Activated CD4-positive, alpha-beta T cell treated with anti-CD3 and anti-CD28 coated beads, Interleukin-2, amount 50 U/mL, for 24 hours (primary cell): ENCODE results near the gene SHMT2.

Source experiments
- DNase-seq, 2 donors: peaks; one replicate each; pipeline ENCODE4 v3.0.0-alpha.2; 2020; ENCODE audit warnings: low read depth in 1 of 2, low spot score in 1 of 2

The SHMT2 gene

DNA sequence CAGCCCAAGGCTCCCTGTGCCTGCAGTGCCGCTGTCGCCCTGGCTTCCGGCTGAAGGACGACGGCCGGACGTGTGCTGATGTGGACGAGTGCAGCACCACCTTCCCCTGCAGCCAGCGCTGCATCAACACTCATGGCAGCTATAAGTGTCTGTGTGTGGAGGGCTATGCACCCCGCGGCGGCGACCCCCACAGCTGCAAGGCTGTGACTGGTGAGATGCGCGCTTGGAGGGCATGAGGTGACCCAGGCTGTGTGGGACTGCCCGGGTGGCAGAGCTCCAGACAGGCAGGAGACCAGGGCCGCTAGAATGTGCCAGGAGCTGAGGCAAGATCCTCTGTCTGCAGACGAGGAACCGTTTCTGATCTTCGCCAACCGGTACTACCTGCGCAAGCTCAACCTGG, 32.6 kb upstream of the SHMT2 start:
- DNase-seq: no peak

DNA sequence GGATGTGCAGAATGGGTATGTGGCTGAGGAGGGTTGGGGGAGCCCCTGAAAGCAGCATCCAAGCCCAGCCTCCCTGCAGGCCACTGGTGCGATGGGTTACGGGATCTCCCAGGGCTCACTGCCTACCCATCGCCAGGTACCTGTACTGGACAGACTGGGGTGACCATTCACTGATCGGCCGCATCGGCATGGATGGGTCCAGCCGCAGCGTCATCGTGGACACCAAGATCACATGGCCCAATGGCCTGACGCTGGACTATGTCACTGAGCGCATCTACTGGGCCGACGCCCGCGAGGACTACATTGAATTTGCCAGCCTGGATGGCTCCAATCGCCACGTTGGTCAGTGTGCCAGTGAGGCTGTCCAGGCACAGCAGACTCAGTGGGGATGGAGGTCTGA, 31.2 kb upstream of the SHMT2 start:
- no peak for DNase-seq

DNA sequence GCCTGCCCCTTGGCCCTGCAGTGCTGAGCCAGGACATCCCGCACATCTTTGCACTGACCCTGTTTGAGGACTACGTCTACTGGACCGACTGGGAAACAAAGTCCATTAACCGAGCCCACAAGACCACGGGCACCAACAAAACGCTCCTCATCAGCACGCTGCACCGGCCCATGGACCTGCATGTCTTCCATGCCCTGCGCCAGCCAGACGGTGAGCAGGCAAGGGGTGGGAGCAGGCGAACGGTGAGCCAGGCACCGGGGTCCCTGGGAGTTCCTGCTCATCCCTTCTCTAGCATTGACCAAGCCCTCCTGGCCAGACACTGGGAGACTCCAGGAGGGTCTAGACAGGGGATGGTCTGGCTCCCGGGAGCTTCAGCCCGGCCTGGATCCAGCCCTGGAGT, 30.3 kb upstream of the SHMT2 start:
- no peak for DNase-seq

DNA sequence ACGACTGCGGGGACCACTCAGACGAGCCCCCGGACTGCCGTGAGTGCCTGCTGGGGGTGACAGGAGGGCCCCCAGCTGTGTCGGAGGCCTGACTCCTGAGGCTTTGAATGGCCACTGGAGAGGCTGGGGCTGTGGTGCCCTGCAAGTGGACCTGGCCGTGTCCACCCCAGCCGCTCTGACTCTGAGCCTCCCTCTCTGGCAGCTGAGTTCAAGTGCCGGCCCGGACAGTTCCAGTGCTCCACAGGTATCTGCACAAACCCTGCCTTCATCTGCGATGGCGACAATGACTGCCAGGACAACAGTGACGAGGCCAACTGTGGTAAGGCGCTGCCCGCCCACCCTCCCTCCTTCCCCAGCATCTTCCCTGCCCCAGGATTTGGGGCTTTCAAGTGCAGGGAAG, 29.0 kb upstream of the SHMT2 start:
- no peak for DNase-seq

DNA sequence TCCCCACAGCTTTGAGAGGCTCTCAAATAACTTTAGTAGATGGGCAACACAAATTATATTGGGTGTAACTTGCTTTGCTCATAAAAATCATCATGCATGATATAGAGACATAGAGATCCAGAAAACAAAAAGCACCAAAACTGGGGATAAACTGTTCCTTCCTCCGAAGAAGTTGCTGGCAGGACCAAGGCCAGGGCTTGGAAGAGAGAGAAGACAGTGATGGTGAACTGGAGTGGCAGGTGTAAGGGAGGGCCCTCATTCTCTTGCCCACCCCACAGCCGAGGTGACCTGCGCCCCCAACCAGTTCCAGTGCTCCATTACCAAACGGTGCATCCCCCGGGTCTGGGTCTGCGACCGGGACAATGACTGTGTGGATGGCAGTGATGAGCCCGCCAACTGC, 28.3 kb upstream of the SHMT2 start:
- DNase-seq: no peak

DNA sequence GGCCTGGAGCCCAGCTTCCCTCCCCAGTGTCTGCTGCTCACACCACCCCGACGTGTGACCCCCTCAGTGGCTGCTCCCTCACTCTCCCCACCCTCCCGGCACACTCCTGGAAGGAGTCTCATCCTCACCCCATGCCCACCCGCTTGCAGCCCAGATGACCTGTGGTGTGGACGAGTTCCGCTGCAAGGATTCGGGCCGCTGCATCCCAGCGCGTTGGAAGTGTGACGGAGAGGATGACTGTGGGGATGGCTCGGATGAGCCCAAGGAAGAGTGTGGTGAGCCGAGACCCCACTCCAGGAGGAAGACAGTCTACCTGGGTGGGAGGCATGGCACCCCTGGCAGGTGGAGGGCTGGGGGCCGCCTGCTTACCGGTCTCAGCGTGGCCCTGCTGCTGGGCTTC, 27.9 kb upstream of the SHMT2 start:
- DNase-seq: no peak

DNA sequence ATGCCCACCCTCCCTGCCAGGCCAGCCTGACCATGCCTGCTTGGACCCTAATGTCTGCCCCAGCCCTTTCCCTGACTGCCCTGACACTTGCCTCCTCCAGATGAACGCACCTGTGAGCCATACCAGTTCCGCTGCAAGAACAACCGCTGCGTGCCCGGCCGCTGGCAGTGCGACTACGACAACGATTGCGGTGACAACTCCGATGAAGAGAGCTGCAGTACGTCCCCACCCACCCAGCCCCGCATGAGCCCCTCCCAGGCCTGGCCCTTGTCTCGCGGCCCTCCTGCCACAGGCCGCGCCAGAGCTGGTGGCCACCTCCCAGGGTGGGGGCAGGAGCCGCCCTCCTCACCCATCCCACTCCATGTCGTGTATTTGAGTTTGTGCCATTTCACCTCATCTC, 27.2 kb upstream of the SHMT2 start:
- DNase-seq: no peak

DNA sequence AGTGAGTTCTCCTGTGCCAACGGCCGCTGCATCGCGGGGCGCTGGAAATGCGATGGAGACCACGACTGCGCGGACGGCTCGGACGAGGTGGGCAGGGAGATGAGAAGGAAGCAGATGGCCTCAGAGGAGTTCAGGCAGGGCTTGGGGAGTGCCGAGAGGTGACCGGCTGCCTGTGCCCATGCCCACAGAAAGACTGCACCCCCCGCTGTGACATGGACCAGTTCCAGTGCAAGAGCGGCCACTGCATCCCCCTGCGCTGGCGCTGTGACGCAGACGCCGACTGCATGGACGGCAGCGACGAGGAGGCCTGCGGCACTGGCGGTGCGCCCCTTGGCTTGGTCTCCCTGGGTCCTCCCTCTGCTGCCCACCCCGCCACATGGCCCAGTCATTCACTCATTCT, 26.3 kb upstream of the SHMT2 start:
- DNase-seq: no peak

DNA sequence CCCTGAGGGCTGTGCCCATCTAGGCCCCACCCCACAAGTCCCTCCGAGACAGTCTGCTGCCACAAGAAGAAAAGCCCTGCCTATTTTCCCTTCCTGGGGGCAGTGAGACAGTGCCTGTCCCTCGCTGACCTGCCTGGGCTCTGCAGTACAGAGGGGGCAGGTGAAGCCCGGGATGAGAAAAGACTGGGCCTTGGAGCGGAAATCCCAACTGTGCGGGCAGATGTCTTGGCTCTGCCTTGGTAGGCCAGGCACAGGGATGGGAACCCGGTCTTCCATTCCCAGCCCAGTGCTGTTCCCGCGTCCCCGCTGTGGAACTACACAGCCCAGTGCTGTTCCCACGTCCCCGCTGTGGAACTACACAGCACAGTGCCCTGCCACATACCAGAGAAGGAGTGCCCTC, 25.7 kb upstream of the SHMT2 start:
- no peak for DNase-seq

DNA sequence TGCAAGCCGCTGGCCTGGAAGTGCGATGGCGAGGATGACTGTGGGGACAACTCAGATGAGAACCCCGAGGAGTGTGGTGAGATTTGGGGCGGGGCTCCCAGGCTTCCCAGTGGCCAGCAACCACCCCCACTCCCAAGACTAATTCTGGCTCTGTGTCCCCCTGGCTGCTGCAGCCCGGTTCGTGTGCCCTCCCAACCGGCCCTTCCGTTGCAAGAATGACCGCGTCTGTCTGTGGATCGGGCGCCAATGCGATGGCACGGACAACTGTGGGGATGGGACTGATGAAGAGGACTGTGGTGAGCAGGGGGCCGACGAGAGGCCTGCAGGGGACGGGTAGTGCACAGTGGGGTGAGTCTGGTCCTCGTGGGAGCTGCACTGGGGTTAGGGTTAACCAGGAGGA, 25.1 kb upstream of the SHMT2 start:
- DNase-seq: no peak

DNA sequence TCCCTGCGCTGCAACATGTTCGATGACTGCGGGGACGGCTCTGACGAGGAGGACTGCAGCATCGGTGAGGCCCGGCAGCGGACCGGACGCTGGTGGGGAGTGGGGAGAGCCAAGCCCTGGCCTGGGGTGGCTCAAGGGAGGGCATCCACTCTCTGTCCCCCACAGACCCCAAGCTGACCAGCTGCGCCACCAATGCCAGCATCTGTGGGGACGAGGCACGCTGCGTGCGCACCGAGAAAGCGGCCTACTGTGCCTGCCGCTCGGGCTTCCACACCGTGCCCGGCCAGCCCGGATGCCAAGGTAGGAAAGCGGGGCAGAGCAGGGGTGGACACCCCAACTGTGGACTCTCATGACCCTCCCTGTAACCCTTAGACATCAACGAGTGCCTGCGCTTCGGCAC, 24.3 kb upstream of the SHMT2 start:
- DNase-seq: no peak

DNA sequence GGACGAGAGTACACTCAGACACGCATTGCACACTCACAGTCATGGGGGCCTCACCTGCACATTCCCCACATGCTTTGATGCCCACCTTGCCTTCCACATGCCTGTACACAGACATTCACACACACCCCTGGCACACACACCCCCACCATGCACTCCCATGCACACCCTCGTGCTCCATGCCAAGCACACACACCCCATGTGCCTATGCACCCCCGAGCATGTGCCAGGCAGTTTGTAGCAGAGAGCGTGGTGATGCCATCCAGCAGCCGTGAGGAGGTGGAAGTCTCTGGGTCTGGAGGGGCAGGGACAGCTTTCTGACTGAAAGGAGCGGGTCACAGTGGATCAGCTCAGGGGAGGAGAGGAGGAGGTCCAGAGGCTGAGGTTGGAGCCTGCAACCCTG, 23.6 kb upstream of the SHMT2 start:
- no peak for DNase-seq

DNA sequence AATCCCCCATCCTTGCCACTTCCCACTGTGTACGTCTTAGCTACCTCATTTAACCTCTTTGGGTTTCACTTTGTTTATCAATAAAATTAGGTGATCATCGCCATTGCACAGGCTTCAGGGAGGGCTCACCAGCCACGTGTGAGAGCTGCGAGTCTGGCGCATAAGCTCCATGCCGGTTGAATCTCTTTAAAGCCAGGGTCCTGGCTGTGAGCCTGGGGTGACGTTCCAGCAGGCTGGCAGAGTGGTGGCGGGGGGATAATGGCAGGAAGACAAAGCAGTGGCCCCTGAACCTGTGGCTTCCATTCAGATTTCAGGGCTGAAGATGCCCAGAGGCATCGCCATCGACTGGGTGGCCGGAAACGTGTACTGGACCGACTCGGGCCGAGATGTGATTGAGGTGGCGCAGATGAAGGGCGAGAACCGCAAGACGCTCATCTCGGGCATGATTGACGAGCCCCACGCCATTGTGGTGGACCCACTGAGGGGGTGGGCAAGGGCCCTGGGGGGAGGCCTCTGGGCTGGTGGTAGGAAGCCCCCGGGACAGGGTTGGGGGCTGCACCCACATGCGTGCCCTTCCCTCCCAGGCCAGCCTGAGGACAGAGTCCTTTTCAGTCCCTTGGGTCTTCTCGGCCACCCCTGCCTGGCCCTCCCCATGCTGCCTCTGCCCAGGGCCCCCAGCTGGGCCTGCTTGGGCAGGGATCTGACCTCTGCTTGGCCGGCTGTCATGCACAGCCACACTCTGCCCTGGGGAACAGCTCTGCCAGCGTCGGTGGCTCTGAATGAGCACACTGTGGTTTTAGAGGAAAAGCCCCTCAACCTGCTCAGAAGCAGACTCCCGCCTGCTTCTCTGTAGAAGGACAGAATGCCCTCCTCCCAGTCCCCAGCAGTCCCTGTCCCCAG, 21.5 kb upstream of the SHMT2 start:
- DNase-seq: no peak

DNA sequence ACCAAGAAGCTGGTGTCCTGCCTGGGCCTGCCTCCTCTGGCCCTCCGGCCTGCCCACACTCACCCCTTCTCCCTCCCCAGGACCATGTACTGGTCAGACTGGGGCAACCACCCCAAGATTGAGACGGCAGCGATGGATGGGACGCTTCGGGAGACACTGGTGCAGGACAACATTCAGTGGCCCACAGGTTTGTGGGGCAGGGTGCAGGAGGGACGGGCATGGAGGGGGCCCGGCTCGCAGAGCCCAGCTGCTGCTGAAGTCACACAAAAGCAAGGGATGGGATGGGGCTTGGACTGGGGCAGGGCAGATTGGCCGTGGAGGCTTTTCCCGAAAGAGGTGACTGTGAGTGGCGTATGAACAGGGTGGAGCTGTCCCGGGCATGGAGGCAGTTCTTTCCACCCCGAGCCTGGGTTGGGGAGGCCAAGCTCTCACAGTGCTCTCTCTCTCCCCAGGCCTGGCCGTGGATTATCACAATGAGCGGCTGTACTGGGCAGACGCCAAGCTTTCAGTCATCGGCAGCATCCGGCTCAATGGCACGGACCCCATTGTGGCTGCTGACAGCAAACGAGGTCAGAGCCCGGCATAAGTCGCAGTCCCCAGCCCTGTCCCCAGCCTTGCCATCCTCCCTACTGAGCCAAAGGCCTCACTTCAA, 20.8 kb upstream of the SHMT2 start:
- no peak for DNase-seq

DNA sequence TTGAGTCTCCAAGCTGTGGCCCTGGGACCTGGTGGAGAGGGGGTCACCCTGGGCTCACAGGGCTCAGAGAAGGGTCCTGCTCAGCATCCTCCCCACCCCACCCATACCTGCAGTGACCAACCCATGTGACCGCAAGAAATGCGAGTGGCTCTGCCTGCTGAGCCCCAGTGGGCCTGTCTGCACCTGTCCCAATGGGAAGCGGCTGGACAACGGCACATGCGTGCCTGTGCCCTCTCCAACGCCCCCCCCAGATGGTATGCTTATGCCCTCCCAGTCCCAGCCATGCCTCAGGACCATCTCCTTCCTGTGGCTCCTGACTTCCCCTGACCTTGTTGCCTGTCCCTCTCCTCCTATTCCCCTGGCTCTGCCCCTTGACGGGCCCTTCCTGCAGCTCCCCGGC, 19.6 kb upstream of the SHMT2 start:
- DNase-seq: no peak

DNA sequence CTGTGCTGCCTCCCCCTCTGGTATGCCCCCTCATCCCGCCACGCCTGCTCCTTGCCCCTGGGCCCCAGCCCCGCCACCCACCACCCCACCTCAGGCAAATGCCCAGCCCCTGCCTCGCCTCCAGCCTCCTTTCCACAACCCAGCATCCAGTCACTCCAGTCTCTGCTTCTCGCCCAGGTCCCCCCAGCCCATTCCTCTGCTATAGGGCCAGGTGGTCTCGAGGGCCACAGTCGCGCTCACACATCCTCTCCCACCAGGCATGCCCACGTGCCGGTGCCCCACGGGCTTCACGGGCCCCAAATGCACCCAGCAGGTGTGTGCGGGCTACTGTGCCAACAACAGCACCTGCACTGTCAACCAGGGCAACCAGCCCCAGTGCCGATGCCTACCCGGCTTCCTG, 19.1 kb upstream of the SHMT2 start:
- DNase-seq: no peak

DNA sequence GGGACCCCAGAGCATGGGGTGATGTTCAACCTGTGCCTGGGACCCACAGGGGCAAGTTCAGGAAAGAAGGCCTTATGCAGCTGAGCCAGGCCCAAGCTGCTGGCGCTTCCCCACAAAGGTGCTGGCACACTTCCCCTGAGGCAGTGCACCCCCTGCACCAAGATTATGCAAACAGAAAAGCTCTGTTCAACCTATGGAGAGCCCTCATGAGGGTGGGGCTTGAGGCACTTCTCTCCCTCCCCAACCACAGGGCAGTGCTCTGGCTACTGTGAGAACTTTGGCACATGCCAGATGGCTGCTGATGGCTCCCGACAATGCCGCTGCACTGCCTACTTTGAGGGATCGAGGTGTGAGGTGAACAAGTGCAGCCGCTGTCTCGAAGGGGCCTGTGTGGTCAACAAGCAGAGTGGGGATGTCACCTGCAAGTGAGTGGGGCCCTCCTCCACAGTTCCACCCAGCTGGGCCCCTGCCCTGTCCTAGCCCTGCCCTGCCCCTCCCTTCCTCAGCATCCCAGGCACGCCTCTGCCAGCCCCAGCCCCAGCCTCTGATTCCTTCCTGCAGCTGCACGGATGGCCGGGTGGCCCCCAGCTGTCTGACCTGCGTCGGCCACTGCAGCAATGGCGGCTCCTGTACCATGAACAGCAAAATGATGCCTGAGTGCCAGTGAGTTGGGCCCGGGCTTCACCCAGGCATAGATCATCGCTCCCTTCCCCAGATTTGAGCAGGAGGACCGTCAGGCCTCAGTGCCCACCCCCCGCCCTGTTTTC, 18.4 kb upstream of the SHMT2 start:
- DNase-seq: no peak

DNA sequence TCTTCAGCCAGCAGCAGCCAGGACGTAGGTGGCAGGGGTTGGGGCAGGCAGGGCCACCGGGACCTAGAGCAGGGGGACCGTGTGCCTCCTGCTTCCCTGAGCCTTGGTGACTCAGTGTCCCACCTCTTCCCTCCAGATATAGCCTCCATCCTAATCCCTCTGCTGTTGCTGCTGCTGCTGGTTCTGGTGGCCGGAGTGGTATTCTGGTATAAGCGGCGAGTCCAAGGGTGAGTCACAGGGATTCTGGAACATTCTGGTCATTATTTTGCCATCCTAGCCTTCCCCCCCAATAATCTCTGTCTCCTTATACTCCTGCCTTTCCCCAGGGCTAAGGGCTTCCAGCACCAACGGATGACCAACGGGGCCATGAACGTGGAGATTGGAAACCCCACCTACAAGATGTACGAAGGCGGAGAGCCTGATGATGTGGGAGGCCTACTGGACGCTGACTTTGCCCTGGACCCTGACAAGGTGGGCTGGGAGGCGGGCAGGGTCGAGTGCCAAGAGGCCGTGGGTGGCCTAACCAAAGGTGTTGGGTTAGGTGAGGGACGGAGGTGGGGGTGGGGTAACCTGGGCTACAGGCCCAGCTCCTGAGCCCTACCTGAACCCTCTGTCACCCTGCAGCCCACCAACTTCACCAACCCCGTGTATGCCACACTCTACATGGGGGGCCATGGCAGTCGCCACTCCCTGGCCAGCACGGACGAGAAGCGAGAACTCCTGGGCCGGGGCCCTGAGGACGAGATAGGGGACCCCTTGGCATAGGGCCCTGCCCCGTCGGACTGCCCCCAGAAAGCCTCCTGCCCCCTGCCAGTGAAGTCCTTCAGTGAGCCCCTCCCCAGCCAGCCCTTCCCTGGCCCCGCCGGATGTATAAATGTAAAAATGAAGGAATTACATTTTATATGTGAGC, 17.5 kb upstream of the SHMT2 start:
- no peak for DNase-seq

DNA sequence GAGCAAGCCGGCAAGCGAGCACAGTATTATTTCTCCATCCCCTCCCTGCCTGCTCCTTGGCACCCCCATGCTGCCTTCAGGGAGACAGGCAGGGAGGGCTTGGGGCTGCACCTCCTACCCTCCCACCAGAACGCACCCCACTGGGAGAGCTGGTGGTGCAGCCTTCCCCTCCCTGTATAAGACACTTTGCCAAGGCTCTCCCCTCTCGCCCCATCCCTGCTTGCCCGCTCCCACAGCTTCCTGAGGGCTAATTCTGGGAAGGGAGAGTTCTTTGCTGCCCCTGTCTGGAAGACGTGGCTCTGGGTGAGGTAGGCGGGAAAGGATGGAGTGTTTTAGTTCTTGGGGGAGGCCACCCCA, 16.8 kb upstream of the SHMT2 start:
- DNase-seq: no peak

DNA sequence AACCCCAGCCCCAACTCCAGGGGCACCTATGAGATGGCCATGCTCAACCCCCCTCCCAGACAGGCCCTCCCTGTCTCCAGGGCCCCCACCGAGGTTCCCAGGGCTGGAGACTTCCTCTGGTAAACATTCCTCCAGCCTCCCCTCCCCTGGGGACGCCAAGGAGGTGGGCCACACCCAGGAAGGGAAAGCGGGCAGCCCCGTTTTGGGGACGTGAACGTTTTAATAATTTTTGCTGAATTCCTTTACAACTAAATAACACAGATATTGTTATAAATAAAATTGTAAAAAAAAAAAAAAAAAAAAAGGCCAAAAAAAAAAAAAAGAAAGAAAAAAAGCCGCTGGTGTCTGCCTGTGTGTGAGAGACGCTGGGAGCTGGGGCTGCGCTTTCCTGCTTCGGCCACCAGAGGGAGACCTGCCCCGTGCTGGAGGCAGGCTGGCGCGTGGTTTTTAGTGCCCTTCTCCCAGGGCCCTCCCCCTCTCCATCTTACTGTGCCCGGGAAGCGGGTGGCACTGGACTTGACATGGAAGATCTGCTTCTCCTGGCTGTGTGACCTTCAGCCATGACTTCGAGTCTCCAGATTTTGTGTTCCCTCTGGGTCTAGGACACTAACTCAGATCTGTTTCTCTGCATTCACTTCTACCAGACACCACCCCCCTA, 16.3 kb upstream of the SHMT2 start:
- peak; percentile 72 to 76 for DNase-seq
